Coronary artery (tissue), 2 donors: ENCODE data around the gene STK32B.
A peak's percentile ranks its signal among the peaks of the same experiment; 100 is the strongest.

Experiments
- DNase-seq: peaks from one replicate; pipeline ENCODE4 v3.0.0-alpha.2; 2017; ENCODE audit warnings: low spot score
- H3K27ac ChIP-seq, 2 donors: fragments of 200-600 bp; sonication (generic); one replicate each; pipeline ENCODE4 v1.5.1; 2016 to 2019
- H3K4me3 ChIP-seq: fragments of 200-600 bp; sonication (generic); 2 replicates; pipeline ENCODE4 v1.5.1; 2016; ENCODE audit warnings: mild to moderate bottlenecking, moderate library complexity
- CTCF ChIP-seq: fragments of 200-600 bp; sonication (generic); IDR thresholded peaks from one replicate; pipeline ENCODE4 v1.5.1; 2019; ENCODE audit warnings: antibody characterized with exemption

Gene STK32B

GRCh38 chr4:5447755-5448154, 396.5 kb downstream of the STK32B start:
- no peak for TF ChIP-seq CTCF
- Histone ChIP-seq H3K4me3 (no peak overlapping the region), H3K27ac (no peak overlapping the region)
- DNase-seq = peak; percentile 26

GRCh38 chr4:5448221-5448620, 396.9 kb downstream of the STK32B start:
- Histone ChIP-seq H3K4me3 (no peak overlapping the region), H3K27ac (no peak overlapping the region)
- TF ChIP-seq CTCF = no peak
- peak; percentile 24 for DNase-seq

GRCh38 chr4:5451243-5451642, 400.0 kb downstream of the STK32B start:
- Histone ChIP-seq H3K27ac (no peak overlapping the region), H3K4me3 (no peak overlapping the region)
- no peak for TF ChIP-seq CTCF

GRCh38 chr4:5452156-5452555, 400.9 kb downstream of the STK32B start:
- no peak for TF ChIP-seq CTCF
- Histone ChIP-seq H3K27ac (no peak overlapping the region), H3K4me3 (no peak overlapping the region)
- peak; percentile 41 for DNase-seq

More at GRCh38 chr4:5451243-5451642, 400.0 kb downstream of the STK32B start:
- no peak for DNase-seq

- DNase-seq = no peak
- Histone ChIP-seq H3K27ac (no peak overlapping the region), H3K4me3 (no peak overlapping the region)
- no peak for TF ChIP-seq CTCF
These were observed 403.8 kb downstream of the STK32B start for GRCh38 chr4:5455003-5455585.

GRCh38 chr4:5456296-5456845, 405.1 kb downstream of the STK32B start:
- no peak for DNase-seq
- H3K27ac ChIP-seq = no peak overlapping the region
- no peak overlapping the region for H3K4me3 ChIP-seq
- TF ChIP-seq CTCF = no peak

GRCh38 chr4:5458676-5459075, 407.4 kb downstream of the STK32B start:
- DNase-seq = no peak
- no peak for TF ChIP-seq CTCF
- Histone ChIP-seq H3K4me3 (no peak overlapping the region), H3K27ac (no peak overlapping the region)
